Raji (cell line): ENCODE measurements around the gene ABHD17A.

Experiments
- POLR2A ChIP-seq: IDR thresholded peaks from 2 replicates; pipeline ENCODE4 v1.6.1; 2011; ENCODE audit warnings: low read depth, low read length, control low read depth; ENCODE audit not compliant: insufficient read depth

The ABHD17A gene

GRCh38 chr19:1872807-1873523, 12.3 kb downstream of the ABHD17A start:
- no peak for TF ChIP-seq POLR2A

GRCh38 chr19:1871630-1872029, 13.7 kb downstream of the ABHD17A start:
- TF ChIP-seq POLR2A, result no peak

GRCh38 chr19:1871140-1871597, 14.1 kb downstream of the ABHD17A start:
- TF ChIP-seq POLR2A, result no peak

- no peak for TF ChIP-seq POLR2A
These were observed 16.3 kb downstream of the ABHD17A start for GRCh38 chr19:1868971-1869370.

GRCh38 chr19:1867349-1867724, 18.0 kb downstream of the ABHD17A start:
- TF ChIP-seq POLR2A, result no peak

- TF ChIP-seq POLR2A, result no peak
These were observed 18.5 kb downstream of the ABHD17A start for GRCh38 chr19:1866693-1867348.

GRCh38 chr19:1865172-1866010, 19.9 kb downstream of the ABHD17A start:
- no peak for TF ChIP-seq POLR2A

- peak; percentile 28; the same call in 1 of the 2 replicates for TF ChIP-seq POLR2A
These were observed 20.7 kb downstream of the ABHD17A start for GRCh38 chr19:1864480-1865171.

GRCh38 chr19:1863638-1864479, 21.4 kb downstream of the ABHD17A start:
- TF ChIP-seq POLR2A, result no peak; the same call in 1 of the 2 replicates

GRCh38 chr19:1863328-1863637, 22.0 kb downstream of the ABHD17A start, which contains the start of gene KLF16:
Gene KLF16, minus strand, starts transcription at chr19:1863579. Its CDS starts 82 bp downstream, at chr19:1863497.
- TF ChIP-seq POLR2A, result peak; percentile 56

GRCh38 chr19:1862424-1863327, 22.6 kb downstream of the ABHD17A start:
- TF ChIP-seq POLR2A, result peak; percentile 10; the same call in 1 of the 2 replicates

- TF ChIP-seq POLR2A, result no peak
These were observed 23.2 kb downstream of the ABHD17A start for GRCh38 chr19:1862068-1862423.

GRCh38 chr19:1861599-1862031, 23.7 kb downstream of the ABHD17A start:
- no peak for TF ChIP-seq POLR2A
